Measurements from ENCODE around the gene ZNF804A. TPM values are rescaled to one million over a fixed set of nuclear protein-coding genes. Genes with fewer than 3 reads are reported as not detected.
A peak's percentile ranks its signal among the peaks of the same experiment; 100 is the strongest.

The ZNF804A gene
- total and polyA plus RNA-seq, 2 of the 8 experiments (the other 6 are each of a cell fraction or from before 2014, with no cell fraction given) = 0.02 TPM; not detected in 1

GRCh38 chr2:184646593-184646992, 48.3 kb downstream of the ZNF804A start:
- no peak overlapping the region for H3K4me2 ChIP-seq (ENCODE audit: insufficient read depth in 1 of 2, low read depth in 2 of 2, low read length in 2 of 2)
- no peak for FAIRE-seq
- POLR2A ChIA-PET (ENCODE audit: partially characterized antibody) = no interaction called here
- no peak for TF ChIP-seq SIRT6 (IDR thresholded peaks at IDR 0.05; ENCODE audit: low read length)
- no peak for TF ChIP-seq SUZ12 (IDR thresholded peaks at IDR 0.05; ENCODE audit: low read length)
- TF ChIP-seq SAP30 (IDR thresholded peaks at IDR 0.05; ENCODE audit: insufficient read depth, insufficient replicate concordance, low read length) = no peak

More at GRCh38 chr2:184646593-184646992, 48.3 kb downstream of the ZNF804A start:
- CTCF ChIA-PET (ENCODE audit: partially characterized antibody) = interaction anchor here (0.7 to 1.5 kb wide), 2 partner anchors 38 to 178 kb away, joined by 3 to 4 read pairs; no protein-coding TSS in a partner anchor
- 93% methylated on average over 4 of the region's 4 CpGs; no CpG with 5 or more reads in 1 of the 2 experiments for WGBS, 2 experiments (ENCODE audit: extremely low coverage in 1 of 2, insufficient coverage in 1 of 2, insufficient read length in 1 of 2, insufficient replicate concordance in 2 of 2, low coverage in 1 of 2, low lambda C conversion rate in 2 of 2, missing lambda C conversion rate in 1 of 2)
- no peak overlapping the region for H2BK20ac ChIP-seq (ENCODE audit: low read length)
- no peaks in the 10 kb centered on the region for H3K23me2 ChIP-seq (ENCODE audit: low read depth, low read length)
- DNase-seq (ENCODE audit: low read depth in 1 of 2, low spot score in 2 of 2) = no peak
- H2BK5ac ChIP-seq (ENCODE audit: low read depth, low read length) = no peak overlapping the region
- no peak overlapping the region for H3K9ac ChIP-seq (replicated peaks in 1 of 4; ENCODE audit: extremely low read depth in 1 of 4, low read depth in 3 of 4, low read length in 3 of 4)
- no peaks in the 10 kb centered on the region for H3K79me2 ChIP-seq (ENCODE audit: control insufficient read depth in 1 of 2, insufficient read depth in 2 of 2, low read length in 2 of 2)
- no peaks in the 10 kb centered on the region for H3K79me1 ChIP-seq (ENCODE audit: low read depth, low read length)
- H4K20me1 ChIP-seq (replicated peaks in 1 of 2; ENCODE audit: control insufficient read depth in 1 of 2, insufficient read depth in 2 of 2, low read length in 2 of 2) = no peaks in the 10 kb centered on the region
- no peaks in the 10 kb centered on the region for H3K9me3 ChIP-seq (ENCODE audit: insufficient read depth in 2 of 2, low read depth in 1 of 2, low read length in 1 of 2)
- H3K14ac ChIP-seq (ENCODE audit: insufficient read length) = no peak overlapping the region
- H4K91ac ChIP-seq (replicated peaks; ENCODE audit: insufficient read length, low read length) = no peak overlapping the region
- no peak overlapping the region for H2AK5ac ChIP-seq (ENCODE audit: low read depth, low read length)
- no peak overlapping the region for H2BK12ac ChIP-seq (ENCODE audit: low read depth, low read length)
- no peak overlapping the region for H3K56ac ChIP-seq (replicated peaks; ENCODE audit: insufficient read length, low read depth, low read length)
- no peaks in the 10 kb centered on the region for H3K36me3 ChIP-seq (ENCODE audit: control insufficient read depth in 2 of 4, insufficient read depth in 4 of 4, low read length in 3 of 4)
- no peak overlapping the region for H3K18ac ChIP-seq (ENCODE audit: extremely low read depth, low read length)
- no peaks in the 10 kb centered on the region for H3K4me1 ChIP-seq (replicated peaks in 1 of 4; ENCODE audit: control insufficient read depth in 3 of 4, insufficient read depth in 4 of 4, low read length in 3 of 4)
- no peak overlapping the region for H4K5ac ChIP-seq (ENCODE audit: insufficient read length, low read depth, low read length)
- H3K27ac ChIP-seq (ENCODE audit: low read depth, low read length) = no peak overlapping the region
- no peak overlapping the region for H3K4me3 ChIP-seq (ENCODE audit: extremely low read depth in 1 of 4, insufficient read depth in 2 of 4, low read depth in 3 of 4, low read length in 4 of 4)
- no peak overlapping the region for H4K8ac ChIP-seq (ENCODE audit: extremely low read depth, insufficient read depth, low read length)
- H3K4ac ChIP-seq (replicated peaks; ENCODE audit: insufficient read length, low read depth, low read length) = no peak overlapping the region
- H2BK120ac ChIP-seq (replicated peaks; ENCODE audit: low read depth, low read length) = no peak overlapping the region
- no peak overlapping the region for H2BK15ac ChIP-seq (ENCODE audit: low read length)
- H3K23ac ChIP-seq (ENCODE audit: insufficient read length) = no peak overlapping the region
- H2AFZ ChIP-seq (ENCODE audit: low read length) = peak overlapping the region; percentile 87; the same call in 1 of the 2 replicates
- no peaks in the 10 kb centered on the region for H3K27me3 ChIP-seq (replicated peaks in 1 of 4; ENCODE audit: control insufficient read depth in 3 of 4, extremely low read depth in 1 of 4, insufficient read depth in 3 of 4, low read length in 3 of 4)

All from H1 (cell line).